ENCODE data around the gene PDZK1. TPM values are rescaled to one million over a fixed set of nuclear protein-coding genes. Genes with fewer than 3 reads are reported as not detected.

The PDZK1 gene
- total RNA-seq, 2 donors from 2014 or later = 7.8 to 24.7 TPM

GRCh38 chr1:145717833-145718232 lies 10.7 kb upstream of the PDZK1 start:
- no peak overlapping the region for H3K27ac ChIP-seq
- no peak for TF ChIP-seq POLR2A (IDR thresholded peaks at IDR 0.05)
- TF ChIP-seq CTCF (IDR thresholded peaks at IDR 0.05) = no peak
- H3K27me3 ChIP-seq = no peaks in the 10 kb centered on the region
- intact Hi-C loops (cut with DNase I) = no loop called here
- H3K4me1 ChIP-seq = peaks cover 38% of the 10 kb centered on the region
- ATAC-seq = no peak
- no peaks in the 10 kb centered on the region for H3K36me3 ChIP-seq (replicated peaks in 1 of 2; ENCODE audit: insufficient read depth in 1 of 2, low read depth in 2 of 2)
- H3K9me3 ChIP-seq = no peaks in the 10 kb centered on the region
- WGBS, 2 donors = 7% methylated on average over 1 of the region's 1 CpG; no CpG with 5 or more reads in 1 of the 2 donors
- DNase-seq = peak; percentile 26 to 68 (median 34)
- H3K4me3 ChIP-seq = no peak overlapping the region

- Histone ChIP-seq H3K36me3 (replicated peaks in 1 of 2; ENCODE audit: insufficient read depth in 1 of 2, low read depth in 2 of 2) (no peaks in the 10 kb centered on the region), H3K4me3 (no peak overlapping the region), H3K27me3 (no peaks in the 10 kb centered on the region), H3K9me3 (no peaks in the 10 kb centered on the region), H3K27ac (no peak overlapping the region), H3K4me1 (peaks cover 43% of the 10 kb centered on the region)
- WGBS, 2 donors = 76 to 89% methylated on average over 10 of the region's 10 CpGs
- ATAC-seq (no peak), DNase-seq (no peak)
- intact Hi-C loops (cut with DNase I) = no loop called here
- TF ChIP-seq POLR2A (IDR thresholded peaks at IDR 0.05) = no peak
- TF ChIP-seq CTCF (IDR thresholded peaks at IDR 0.05) = no peak
These were observed 9.6 kb upstream of the PDZK1 start for GRCh38 chr1:145716641-145717345.

DNA sequence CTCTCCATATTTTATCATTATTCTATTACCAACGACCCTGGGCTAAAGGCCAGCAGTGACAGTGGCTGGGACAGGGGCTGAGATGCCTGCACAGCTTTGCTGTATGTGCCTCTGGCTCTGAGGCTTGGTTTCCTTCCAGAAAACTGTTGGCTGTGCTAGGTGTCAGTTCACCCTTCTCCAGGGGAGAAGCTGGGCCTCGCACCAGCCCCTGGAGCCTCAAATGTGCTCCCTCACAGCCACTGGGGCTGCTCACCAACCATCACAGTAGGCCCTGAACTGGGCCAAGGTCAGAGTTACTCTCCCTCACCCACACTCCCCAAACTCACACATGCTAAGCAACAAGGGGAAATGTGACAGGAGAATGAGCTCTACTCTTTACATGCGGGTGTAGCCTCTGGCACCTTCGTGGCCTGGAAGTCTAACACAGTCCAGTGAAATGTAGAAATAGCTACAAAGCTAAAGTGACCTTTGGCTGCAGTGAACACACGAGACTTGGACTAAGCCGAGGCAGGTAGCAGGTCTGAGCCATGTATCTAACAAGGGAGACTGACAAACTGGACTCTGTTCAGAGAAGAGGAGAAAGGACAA lies 7.5 kb upstream of the PDZK1 start:
- H3K27ac ChIP-seq = peak overlapping the region; percentile 59 to 79 (median 64)
- peaks cover 48% of the 10 kb centered on the region for H3K4me1 ChIP-seq
- no peak overlapping the region for H3K4me3 ChIP-seq
- H3K27me3 ChIP-seq = no peaks in the 10 kb centered on the region
- peak; percentile 36 to 50 (median 43) for DNase-seq
- TF ChIP-seq CTCF (IDR thresholded peaks at IDR 0.05) (no peak), POLR2A (IDR thresholded peaks at IDR 0.05) (no peak)
- intact Hi-C loops (cut with DNase I) = no loop called here
- 17 to 32% methylated on average over 6 of the region's 6 CpGs for WGBS, 2 donors
- no peaks in the 10 kb centered on the region for H3K36me3 ChIP-seq (replicated peaks in 1 of 2; ENCODE audit: insufficient read depth in 1 of 2, low read depth in 2 of 2)
- peak; percentile 54 for ATAC-seq
- no peaks in the 10 kb centered on the region for H3K9me3 ChIP-seq

GRCh38 chr1:145711213-145711651 lies 4.1 kb upstream of the PDZK1 start:
- peaks cover 65% of the 10 kb centered on the region for H3K4me1 ChIP-seq
- no peaks in the 10 kb centered on the region for H3K27me3 ChIP-seq
- 16 to 19% methylated on average over 3 of the region's 3 CpGs for WGBS, 2 donors
- H3K9me3 ChIP-seq = no peaks in the 10 kb centered on the region
- H3K4me3 ChIP-seq = no peak overlapping the region
- peak; percentile 8 for ATAC-seq
- TF ChIP-seq POLR2A (IDR thresholded peaks at IDR 0.05) = no peak
- DNase-seq = peak in 2 of 4 donors; percentile 30 to 57
- H3K27ac ChIP-seq = peak overlapping the region; percentile 3 to 56 (median 48)
- no peaks in the 10 kb centered on the region for H3K36me3 ChIP-seq (replicated peaks in 1 of 2; ENCODE audit: insufficient read depth in 1 of 2, low read depth in 2 of 2)
- intact Hi-C loops (cut with DNase I) = no loop called here

DNA sequence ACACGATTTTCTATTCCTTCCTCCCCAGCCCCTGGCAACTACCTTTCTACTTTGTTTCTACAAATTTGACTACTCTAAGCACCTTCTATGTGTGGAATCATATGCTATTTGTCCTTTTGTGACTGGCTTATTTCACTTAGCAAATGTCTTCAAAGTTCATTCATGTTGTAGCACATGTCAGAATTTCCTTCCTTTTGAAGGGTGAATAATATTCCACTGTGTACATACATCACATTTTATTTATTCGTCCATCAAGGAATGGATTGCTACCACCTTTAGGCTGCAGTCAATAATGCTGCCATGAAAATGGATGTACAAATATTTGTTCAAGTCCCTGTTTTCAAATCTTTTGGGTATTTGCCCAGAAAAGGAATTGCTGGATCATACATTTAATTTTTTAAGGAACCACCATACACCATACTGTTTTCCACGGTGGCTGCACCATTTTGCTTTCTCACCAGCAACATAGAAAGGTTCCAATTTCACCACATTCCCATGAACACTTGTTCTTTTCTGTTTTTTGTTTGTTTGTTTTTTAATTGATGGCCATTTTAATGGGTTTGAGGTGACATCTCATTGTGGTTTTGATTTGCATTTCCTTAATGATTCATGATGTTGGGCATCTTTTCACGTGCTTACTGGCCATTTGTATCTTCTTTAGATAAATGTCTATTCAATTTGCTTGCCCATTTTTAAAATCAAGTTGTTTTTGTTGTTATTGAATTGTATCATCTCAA lies 3.3 kb upstream of the PDZK1 start:
- no peak for TF ChIP-seq POLR2A (IDR thresholded peaks at IDR 0.05)
- no peak for TF ChIP-seq CTCF (IDR thresholded peaks at IDR 0.05)
- H3K4me3 ChIP-seq = no peak overlapping the region
- H3K27me3 ChIP-seq = no peaks in the 10 kb centered on the region
- peaks cover 69% of the 10 kb centered on the region for H3K4me1 ChIP-seq
- H3K9me3 ChIP-seq = no peaks in the 10 kb centered on the region
- intact Hi-C loops (cut with DNase I) = no loop called here
- DNase-seq (no peak), ATAC-seq (no peak)
- H3K27ac ChIP-seq = peak overlapping the region in 1 of 4 donors; percentile 48
- no peaks in the 10 kb centered on the region for H3K36me3 ChIP-seq (replicated peaks in 1 of 2; ENCODE audit: insufficient read depth in 1 of 2, low read depth in 2 of 2)
- 43 to 51% methylated on average over 4 of the region's 4 CpGs for WGBS, 2 donors

Data from body of pancreas (tissue), 4 donors.